ENCODE data around the gene ZBTB7C.

ZBTB7C gene

DNA sequence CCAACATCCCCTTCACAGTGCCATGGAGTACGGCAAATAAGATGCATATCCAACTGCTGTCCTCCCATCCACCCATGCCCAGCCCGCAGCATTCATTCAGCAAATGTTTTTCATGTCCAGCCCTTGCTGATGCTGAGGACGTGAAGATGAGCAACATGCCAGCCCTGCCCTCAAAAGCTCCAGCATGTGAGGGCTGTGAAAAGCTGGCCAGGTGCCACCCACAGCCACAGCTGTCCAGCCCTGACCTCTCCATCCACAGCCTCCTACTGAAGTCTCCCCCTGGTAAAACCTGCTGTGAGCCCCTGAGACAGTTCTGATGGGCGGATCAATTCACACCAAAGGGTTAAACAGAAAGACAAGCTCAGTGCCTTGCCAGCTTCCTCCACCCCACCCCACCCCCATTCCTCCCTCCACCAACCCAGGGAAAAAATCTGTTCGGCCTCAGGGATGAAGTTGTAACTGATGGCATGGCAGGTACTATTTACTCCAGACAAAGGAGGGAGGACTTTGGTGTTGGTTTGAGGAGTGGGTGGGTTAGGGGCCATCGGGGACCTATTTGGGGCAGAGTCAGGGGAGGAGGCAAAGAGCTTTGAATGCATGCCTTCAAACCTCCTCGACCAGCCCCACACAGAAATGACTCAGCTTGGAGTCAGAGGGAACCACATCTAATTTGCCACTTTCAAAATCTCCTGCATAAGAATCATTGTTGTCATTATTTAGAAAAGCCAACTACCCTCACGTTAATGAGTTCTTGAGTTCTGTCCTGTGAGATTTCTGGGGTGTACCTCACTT, 4.3 kb downstream of the ZBTB7C start:
- TF ChIP-seq POLR2AphosphoS5 (IDR thresholded peaks at IDR 0.05; ENCODE audit: low read depth, low read length), result no peak
- TF ChIP-seq SIN3A (IDR thresholded peaks at IDR 0.05; ENCODE audit: borderline replicate concordance, insufficient read depth, low read length), result no peak
- TF ChIP-seq FOXP2 (optimal IDR thresholded peaks at IDR 0.05; ENCODE audit: borderline replicate concordance, extremely low read depth, extremely low read length, insufficient read depth), result no peak
- TF ChIP-seq, protein P1, sequence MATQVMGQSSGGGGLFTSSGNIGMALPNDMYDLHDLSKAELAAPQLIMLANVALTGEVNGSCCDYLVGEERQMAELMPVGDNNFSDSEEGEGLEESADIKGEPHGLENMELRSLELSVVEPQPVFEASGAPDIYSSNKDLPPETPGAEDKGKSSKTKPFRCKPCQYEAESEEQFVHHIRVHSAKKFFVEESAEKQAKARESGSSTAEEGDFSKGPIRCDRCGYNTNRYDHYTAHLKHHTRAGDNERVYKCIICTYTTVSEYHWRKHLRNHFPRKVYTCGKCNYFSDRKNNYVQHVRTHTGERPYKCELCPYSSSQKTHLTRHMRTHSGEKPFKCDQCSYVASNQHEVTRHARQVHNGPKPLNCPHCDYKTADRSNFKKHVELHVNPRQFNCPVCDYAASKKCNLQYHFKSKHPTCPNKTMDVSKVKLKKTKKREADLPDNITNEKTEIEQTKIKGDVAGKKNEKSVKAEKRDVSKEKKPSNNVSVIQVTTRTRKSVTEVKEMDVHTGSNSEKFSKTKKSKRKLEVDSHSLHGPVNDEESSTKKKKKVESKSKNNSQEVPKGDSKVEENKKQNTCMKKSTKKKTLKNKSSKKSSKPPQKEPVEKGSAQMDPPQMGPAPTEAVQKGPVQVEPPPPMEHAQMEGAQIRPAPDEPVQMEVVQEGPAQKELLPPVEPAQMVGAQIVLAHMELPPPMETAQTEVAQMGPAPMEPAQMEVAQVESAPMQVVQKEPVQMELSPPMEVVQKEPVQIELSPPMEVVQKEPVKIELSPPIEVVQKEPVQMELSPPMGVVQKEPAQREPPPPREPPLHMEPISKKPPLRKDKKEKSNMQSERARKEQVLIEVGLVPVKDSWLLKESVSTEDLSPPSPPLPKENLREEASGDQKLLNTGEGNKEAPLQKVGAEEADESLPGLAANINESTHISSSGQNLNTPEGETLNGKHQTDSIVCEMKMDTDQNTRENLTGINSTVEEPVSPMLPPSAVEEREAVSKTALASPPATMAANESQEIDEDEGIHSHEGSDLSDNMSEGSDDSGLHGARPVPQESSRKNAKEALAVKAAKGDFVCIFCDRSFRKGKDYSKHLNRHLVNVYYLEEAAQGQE (IDR thresholded peaks at IDR 0.05; ENCODE audit: insufficient read depth in 1 of 2, low read depth in 2 of 2, low read length in 2 of 2), result no peak
- no peak for TF ChIP-seq TAF1 (IDR thresholded peaks at IDR 0.05; ENCODE audit: borderline replicate concordance, insufficient read depth, low read length)

DNA sequence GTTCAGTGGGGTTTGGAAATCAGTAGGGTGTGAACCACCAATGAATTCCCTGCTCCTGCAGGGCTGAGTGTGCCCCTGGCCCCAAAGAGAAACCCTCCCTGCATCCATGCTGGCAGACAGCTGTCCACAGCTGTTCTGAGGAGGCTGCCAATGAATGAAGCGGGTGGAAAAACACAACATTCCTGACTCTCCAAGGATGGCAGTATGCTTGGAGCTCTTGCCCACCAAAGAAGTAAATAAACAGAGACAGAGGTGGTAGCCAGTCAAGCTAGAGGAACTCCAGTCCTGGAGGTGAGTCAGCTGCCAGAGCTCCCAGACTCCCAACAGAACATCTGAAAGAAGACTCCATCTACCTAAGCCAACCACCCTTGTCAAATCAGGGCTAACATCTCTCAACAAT, 6.2 kb downstream of the ZBTB7C start:
- no peak for TF ChIP-seq TAF1 (IDR thresholded peaks at IDR 0.05; ENCODE audit: borderline replicate concordance, insufficient read depth, low read length)
- TF ChIP-seq FOXP2 (optimal IDR thresholded peaks at IDR 0.05; ENCODE audit: borderline replicate concordance, extremely low read depth, extremely low read length, insufficient read depth), result no peak
- no peak for TF ChIP-seq POLR2AphosphoS5 (IDR thresholded peaks at IDR 0.05; ENCODE audit: low read depth, low read length)
- TF ChIP-seq, protein P1 (IDR thresholded peaks at IDR 0.05; ENCODE audit: insufficient read depth in 1 of 2, low read depth in 2 of 2, low read length in 2 of 2), result no peak
- no peak for TF ChIP-seq SIN3A (IDR thresholded peaks at IDR 0.05; ENCODE audit: borderline replicate concordance, insufficient read depth, low read length)

- TF ChIP-seq TAF1 (IDR thresholded peaks at IDR 0.05; ENCODE audit: borderline replicate concordance, insufficient read depth, low read length) (no peak), SIN3A (IDR thresholded peaks at IDR 0.05; ENCODE audit: borderline replicate concordance, insufficient read depth, low read length) (no peak), POLR2AphosphoS5 (IDR thresholded peaks at IDR 0.05; ENCODE audit: low read depth, low read length) (no peak), FOXP2 (optimal IDR thresholded peaks at IDR 0.05; ENCODE audit: borderline replicate concordance, extremely low read depth, extremely low read length, insufficient read depth) (no peak)
- TF ChIP-seq, protein P1 (IDR thresholded peaks at IDR 0.05; ENCODE audit: insufficient read depth in 1 of 2, low read depth in 2 of 2, low read length in 2 of 2), result no peak
Measured at GRCh38 chr18:48399303-48400075, 9.7 kb downstream of the ZBTB7C start.

GRCh38 chr18:48398074-48398473, 11.1 kb downstream of the ZBTB7C start:
- no peak for TF ChIP-seq FOXP2 (optimal IDR thresholded peaks at IDR 0.05; ENCODE audit: borderline replicate concordance, extremely low read depth, extremely low read length, insufficient read depth)
- TF ChIP-seq POLR2AphosphoS5 (IDR thresholded peaks at IDR 0.05; ENCODE audit: low read depth, low read length), result no peak
- TF ChIP-seq, protein P1 (IDR thresholded peaks at IDR 0.05; ENCODE audit: insufficient read depth in 1 of 2, low read depth in 2 of 2, low read length in 2 of 2), result no peak
- no peak for TF ChIP-seq SIN3A (IDR thresholded peaks at IDR 0.05; ENCODE audit: borderline replicate concordance, insufficient read depth, low read length)
- no peak for TF ChIP-seq TAF1 (IDR thresholded peaks at IDR 0.05; ENCODE audit: borderline replicate concordance, insufficient read depth, low read length)
